NCI-H82 treated with DMSO at 0.1 percent for 48 hours (cell line): Measurements from ENCODE around the gene BMP3.

Experiments used
- DNase-seq: peaks from one replicate; lab custom pipeline; 2025; ENCODE audit not compliant: unreplicated experiment; lab: John Stamatoyannopoulos, UW

BMP3 gene

GRCh38 chr4:81040012-81040659, 9.6 kb downstream of the BMP3 start:
- DNase-seq = peak; percentile 35

GRCh38 chr4:81042578-81043365, 12.3 kb downstream of the BMP3 start:
- DNase-seq = no peak

- DNase-seq = no peak
Measured at GRCh38 chr4:81049330-81049729, 18.8 kb downstream of the BMP3 start.

GRCh38 chr4:81049907-81050306, 19.4 kb downstream of the BMP3 start:
- no peak for DNase-seq

GRCh38 chr4:81052119-81053068, 21.9 kb downstream of the BMP3 start:
- DNase-seq = peak; percentile 81

- DNase-seq = no peak
Measured at GRCh38 chr4:81058621-81059020, 28.1 kb downstream of the BMP3 start.

- no peak for DNase-seq
Measured at GRCh38 chr4:81060587-81061343, 30.3 kb downstream of the BMP3 start.

- DNase-seq = no peak
Measured at GRCh38 chr4:81061344-81061730, 30.8 kb downstream of the BMP3 start.

- no peak for DNase-seq
Measured at GRCh38 chr4:81062001-81062400, 31.5 kb downstream of the BMP3 start.

- no peak for DNase-seq
Measured at GRCh38 chr4:81065446-81065845, 34.9 kb downstream of the BMP3 start.

GRCh38 chr4:81069706-81070331, 39.3 kb downstream of the BMP3 start:
- peak; percentile 82 for DNase-seq

- DNase-seq = no peak
Measured at GRCh38 chr4:81071013-81071412, 40.5 kb downstream of the BMP3 start.

GRCh38 chr4:81081156-81081555, 50.6 kb downstream of the BMP3 start:
- DNase-seq = no peak

GRCh38 chr4:81084029-81084428, 53.5 kb downstream of the BMP3 start:
- DNase-seq = no peak

- DNase-seq = no peak
Measured at GRCh38 chr4:81084634-81085033, 54.1 kb downstream of the BMP3 start.

- DNase-seq = no peak
Measured at GRCh38 chr4:81085291-81085690, 54.8 kb downstream of the BMP3 start.

- DNase-seq = no peak
Measured at GRCh38 chr4:81085979-81086378, 55.5 kb downstream of the BMP3 start.

- no peak for DNase-seq
Measured at GRCh38 chr4:81093720-81094401, 63.4 kb downstream of the BMP3 start.

GRCh38 chr4:81095389-81095788, 64.9 kb downstream of the BMP3 start:
- no peak for DNase-seq

- DNase-seq = no peak
Measured at GRCh38 chr4:81096566-81096965, 66.1 kb downstream of the BMP3 start.
